Esophagus (tissue), 2 donors: ENCODE results near the gene LARGE1. TPM values are rescaled to one million over a fixed set of nuclear protein-coding genes. Genes with fewer than 3 reads are reported as not detected.

Experiments
- H3K27ac ChIP-seq, 2 donors: one replicate each; pipeline ENCODE4 v1.5.1; 2013; ENCODE audit warnings: low read depth in 2 of 2, mild to moderate bottlenecking in 2 of 2, inconsistent platforms in 1 of 2, low read length in 1 of 2, moderate library complexity in 1 of 2
- H3K27me3 ChIP-seq, 2 donors: one replicate each; pipeline ENCODE4 v1.6.1; 2013; ENCODE audit warnings: low read length in 2 of 2, control low read depth in 1 of 2, mild to moderate bottlenecking in 1 of 2; ENCODE audit not compliant: insufficient read depth in 2 of 2, control insufficient read depth in 1 of 2
- H3K36me3 ChIP-seq, 2 donors: one replicate each; pipeline ENCODE4 v1.6.1; 2013; ENCODE audit warnings: low read length in 1 of 2; ENCODE audit not compliant: control insufficient read depth in 2 of 2, insufficient read depth in 2 of 2
- H3K4me1 ChIP-seq, 2 donors: one replicate each; pipeline ENCODE4 v1.6.1; 2013; ENCODE audit warnings: low read length in 1 of 2; ENCODE audit not compliant: control insufficient read depth in 2 of 2, insufficient read depth in 2 of 2
- H3K4me3 ChIP-seq, 2 donors: one replicate each; pipeline ENCODE4 v1.5.1; 2013; ENCODE audit warnings: low read length in 2 of 2, mild to moderate bottlenecking in 2 of 2, low read depth in 1 of 2, moderate library complexity in 1 of 2
- H3K9me3 ChIP-seq, 2 donors: one replicate each; pipeline ENCODE4 v1.6.1; 2013; ENCODE audit warnings: mild to moderate bottlenecking in 2 of 2, low read depth in 1 of 2, low read length in 1 of 2, moderate library complexity in 1 of 2; ENCODE audit not compliant: control insufficient read depth in 2 of 2, insufficient read depth in 1 of 2
- WGBS, 2 donors: extraction: QIAGEN DNeasy Blood & Tissue Kit; methylation state at CpG; one replicate each; pipeline ENCODE4 v1.1.7; 2013; 5-methylcytosine and 5-hydroxymethylcytosine counted together
- polyA plus RNA-seq, 2 donors: library from polyadenylated mRNA; stranded (reverse); fragments of 200-250 nt; gene quantifications; one replicate each; pipeline ENCODE4 v1.2.3, GENCODE V29; 2013
- donor health status: healthy with polysubstance abuse.
- donor health status: Bipolar disorder and iron deficiency.

The LARGE1 gene
- polyA plus RNA-seq, 2 donors: 2.0 to 2.5 TPM

DNA sequence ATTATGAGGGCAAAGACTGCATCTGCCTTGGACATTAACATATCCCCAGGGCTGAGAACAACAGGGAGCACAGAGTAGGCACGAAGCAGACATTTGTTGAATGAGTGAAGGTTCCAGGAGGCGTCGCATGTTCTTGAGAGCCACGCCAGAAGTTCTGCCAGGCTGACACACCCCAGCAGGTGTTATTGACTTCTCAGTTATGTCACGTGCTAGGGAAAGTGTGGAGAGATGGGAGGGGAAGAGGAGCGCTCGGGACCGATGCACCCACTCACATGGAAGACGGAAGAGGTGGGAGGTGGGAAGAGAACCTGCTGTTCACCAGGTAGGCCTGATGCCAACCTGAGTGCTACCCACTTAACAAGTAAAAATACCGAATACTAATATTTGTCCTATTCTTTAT is 232.8 kb downstream of the LARGE1 start:
- 85 to 89% methylated on average over 10 of the region's 10 CpGs for WGBS, 2 donors
- no peaks in the 10 kb centered on the region for H3K27me3 ChIP-seq
- no peaks in the 10 kb centered on the region for H3K36me3 ChIP-seq
- H3K4me3 ChIP-seq: no peak overlapping the region
- no peak overlapping the region for H3K27ac ChIP-seq
- H3K4me1 ChIP-seq: no peaks in the 10 kb centered on the region
- no peaks in the 10 kb centered on the region for H3K9me3 ChIP-seq

- no peaks in the 10 kb centered on the region for H3K36me3 ChIP-seq
- H3K27ac ChIP-seq: no peak overlapping the region
- no peaks in the 10 kb centered on the region for H3K9me3 ChIP-seq
- H3K4me1 ChIP-seq: no peaks in the 10 kb centered on the region
- WGBS, 2 donors: 93 to 94% methylated on average over 11 of the region's 11 CpGs
- no peak overlapping the region for H3K4me3 ChIP-seq
- no peaks in the 10 kb centered on the region for H3K27me3 ChIP-seq
Measured at GRCh38 chr22:33684087-33684486, 236.2 kb downstream of the LARGE1 start.

DNA sequence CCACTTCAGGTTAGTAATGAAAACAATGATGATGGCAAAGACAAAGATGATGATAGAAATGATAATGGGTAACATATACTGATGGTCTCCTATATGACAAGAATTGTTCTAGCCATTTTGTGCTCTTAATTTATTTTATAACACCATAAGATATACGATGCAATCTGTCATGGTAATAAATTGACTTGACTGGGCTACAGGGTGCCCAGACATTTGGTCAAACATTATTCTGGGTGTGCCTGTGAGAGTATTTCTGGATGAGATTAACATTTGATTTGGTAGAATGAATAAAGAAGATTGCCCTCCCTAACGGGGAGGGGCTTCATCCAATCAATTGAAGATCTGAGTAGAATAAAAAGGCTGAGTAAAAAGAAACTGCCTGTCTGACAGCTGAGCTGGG is 237.3 kb downstream of the LARGE1 start:
- no peaks in the 10 kb centered on the region for H3K27me3 ChIP-seq
- H3K27ac ChIP-seq: no peak overlapping the region
- H3K4me3 ChIP-seq: no peak overlapping the region
- no peaks in the 10 kb centered on the region for H3K36me3 ChIP-seq
- WGBS, 2 donors: 39 to 52% methylated on average over 2 of the region's 2 CpGs
- H3K4me1 ChIP-seq: no peaks in the 10 kb centered on the region
- H3K9me3 ChIP-seq: no peaks in the 10 kb centered on the region

DNA sequence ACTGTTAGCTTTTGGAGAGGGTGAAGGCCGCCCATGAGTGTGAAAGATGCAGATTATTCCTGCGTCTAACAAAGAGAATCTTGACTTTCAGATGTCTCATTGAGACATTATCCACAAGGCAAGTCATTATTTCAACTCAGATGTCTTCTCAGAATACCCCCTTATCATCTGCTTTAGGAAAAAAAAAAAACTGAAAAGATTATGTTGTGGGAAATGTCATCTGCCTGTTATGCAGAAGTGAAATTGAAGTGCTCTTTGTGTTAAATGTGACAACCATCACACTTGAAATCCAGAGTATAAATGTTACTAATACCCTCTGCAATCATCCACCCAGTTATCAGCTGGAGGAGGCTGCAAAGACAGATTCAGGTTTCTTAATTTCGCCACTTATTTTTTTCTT is 239.6 kb downstream of the LARGE1 start:
- Histone ChIP-seq H3K27me3 (no peaks in the 10 kb centered on the region), H3K9me3 (no peaks in the 10 kb centered on the region), H3K27ac (no peak overlapping the region), H3K36me3 (no peaks in the 10 kb centered on the region), H3K4me3 (no peak overlapping the region), H3K4me1 (no peaks in the 10 kb centered on the region)
- 88 to 89% methylated on average over 3 of the region's 3 CpGs for WGBS, 2 donors

DNA sequence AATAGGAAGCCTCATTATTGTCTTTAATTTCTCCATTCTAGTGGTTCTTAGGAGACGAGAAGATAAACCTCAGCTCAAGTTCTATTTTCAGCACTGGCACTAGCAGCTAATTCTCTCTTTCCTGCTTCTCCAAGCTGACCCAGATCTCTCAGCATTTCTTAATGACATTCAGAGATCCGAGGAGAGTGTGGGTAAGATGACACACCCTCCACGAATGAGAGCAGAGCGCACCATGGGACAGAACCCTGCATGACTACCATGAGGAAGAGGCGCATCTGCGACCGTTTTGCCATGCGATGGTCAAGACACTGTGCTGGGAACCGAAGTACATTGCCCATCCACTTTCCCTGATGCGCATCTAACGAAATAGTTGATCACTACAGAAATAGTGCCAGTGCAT is 241.8 kb downstream of the LARGE1 start:
- H3K36me3 ChIP-seq: no peaks in the 10 kb centered on the region
- H3K4me3 ChIP-seq: no peak overlapping the region
- WGBS, 2 donors: 88% methylated on average over 11 of the region's 11 CpGs

DNA sequence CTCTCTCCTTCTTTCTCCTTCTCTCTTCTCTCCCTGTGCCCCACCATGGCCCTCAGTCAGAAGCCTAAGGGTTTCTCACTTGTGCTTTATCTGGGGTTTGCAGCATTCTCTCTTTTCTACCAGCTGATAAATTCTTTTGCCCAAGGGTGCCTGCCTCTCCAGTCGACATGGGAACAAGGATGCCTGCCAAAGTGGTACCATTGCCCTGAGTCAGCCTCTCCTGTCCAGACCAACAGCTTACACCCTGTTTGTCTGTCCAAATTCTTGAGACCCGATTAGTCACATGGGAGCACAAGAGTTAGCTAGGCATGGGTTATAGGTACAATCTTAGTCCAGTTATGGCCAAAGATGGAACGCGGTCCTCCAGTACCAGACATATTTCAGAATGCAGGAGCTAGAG is 242.7 kb downstream of the LARGE1 start:
- WGBS, 2 donors: 58 to 64% methylated on average over 4 of the region's 4 CpGs
- H3K36me3 ChIP-seq: no peaks in the 10 kb centered on the region
- no peaks in the 10 kb centered on the region for H3K9me3 ChIP-seq
- no peaks in the 10 kb centered on the region for H3K27me3 ChIP-seq
- H3K4me1 ChIP-seq: no peaks in the 10 kb centered on the region
- no peak overlapping the region for H3K27ac ChIP-seq
- H3K4me3 ChIP-seq: no peak overlapping the region

More for the DNA sequence above, 241.8 kb downstream of the LARGE1 start:
- Histone ChIP-seq H3K9me3 (no peaks in the 10 kb centered on the region), H3K4me1 (no peaks in the 10 kb centered on the region), H3K27me3 (no peaks in the 10 kb centered on the region), H3K27ac (no peak overlapping the region)

DNA sequence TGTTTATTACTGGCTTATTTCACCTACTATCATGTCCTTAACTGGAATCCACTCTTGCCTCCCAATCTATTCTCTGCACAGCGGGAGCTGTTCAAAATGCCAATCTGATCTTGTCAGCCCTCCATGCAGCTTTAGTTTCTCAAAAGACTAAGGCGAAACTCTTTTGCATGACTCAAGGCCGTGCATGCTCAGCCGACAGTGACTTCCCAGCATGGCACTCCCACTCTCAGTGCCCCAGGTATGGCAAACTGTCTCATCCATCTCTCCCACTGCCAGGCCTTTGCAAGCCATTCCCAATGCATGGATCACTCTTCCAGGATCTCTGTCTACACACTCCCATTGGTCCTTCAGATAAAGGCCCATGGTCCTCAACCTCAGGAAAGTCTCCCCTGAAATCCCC is 245.9 kb downstream of the LARGE1 start:
- Histone ChIP-seq H3K36me3 (no peaks in the 10 kb centered on the region), H3K4me3 (no peak overlapping the region)
- WGBS, 2 donors: 68 to 76% methylated on average over 4 of the region's 4 CpGs

DNA sequence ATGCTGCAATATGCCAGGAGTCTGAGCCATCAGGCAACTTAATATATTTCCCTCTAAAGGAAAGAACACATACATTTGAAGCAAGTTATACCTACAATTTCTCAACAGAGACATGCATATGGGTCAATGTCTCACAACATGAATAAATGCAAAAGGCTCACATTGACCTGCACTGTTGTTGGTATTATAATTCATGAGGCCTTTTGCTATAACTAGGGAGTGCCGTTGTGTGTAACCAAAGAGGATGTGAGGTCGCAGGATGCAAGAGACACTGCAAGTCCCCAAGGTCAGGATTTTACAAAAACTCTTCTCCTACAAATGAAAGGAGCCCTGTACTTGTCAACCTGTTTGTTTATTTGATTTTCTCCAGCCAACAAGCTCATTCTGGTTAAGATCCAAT is 250.5 kb downstream of the LARGE1 start:
- Histone ChIP-seq H3K27me3 (no peaks in the 10 kb centered on the region), H3K4me1 (no peaks in the 10 kb centered on the region), H3K36me3 (no peaks in the 10 kb centered on the region), H3K4me3 (no peak overlapping the region), H3K9me3 (no peaks in the 10 kb centered on the region), H3K27ac (no peak overlapping the region)
- WGBS, 2 donors: 78 to 88% methylated on average over 2 of the region's 2 CpGs

More for the DNA sequence above, 245.9 kb downstream of the LARGE1 start:
- Histone ChIP-seq H3K4me1 (no peaks in the 10 kb centered on the region), H3K27ac (no peak overlapping the region), H3K27me3 (no peaks in the 10 kb centered on the region), H3K9me3 (no peaks in the 10 kb centered on the region)

DNA sequence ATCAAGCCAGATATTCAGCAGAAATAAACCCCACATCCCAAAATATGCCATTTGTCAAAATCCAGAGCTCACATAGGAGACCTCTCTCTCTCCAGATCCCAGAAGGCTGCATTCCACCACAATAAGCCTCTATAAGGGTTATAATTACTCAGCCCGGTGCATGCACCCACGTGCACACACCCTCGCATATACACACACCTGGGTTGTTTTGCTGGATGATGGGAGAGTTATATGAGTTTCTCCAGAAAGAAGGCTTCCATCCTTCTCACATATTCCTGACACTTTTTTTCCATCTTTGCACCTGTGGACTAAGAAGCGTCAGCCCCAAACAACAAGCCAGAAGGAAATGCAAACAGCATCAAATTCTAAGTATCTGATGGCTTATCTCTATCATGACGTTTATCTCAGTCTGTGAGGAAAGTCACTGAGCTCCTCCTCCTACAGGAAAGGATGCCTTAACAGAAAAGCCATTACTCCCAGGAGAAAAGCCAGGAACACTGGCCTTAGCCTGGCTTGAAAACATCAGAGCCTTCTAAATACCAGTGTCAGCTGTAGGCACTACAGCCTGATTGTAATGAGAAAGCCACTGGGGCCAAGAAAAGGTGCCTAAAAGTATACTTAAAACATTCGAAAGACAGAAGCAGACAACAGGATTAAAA is 253.2 kb downstream of the LARGE1 start:
- Histone ChIP-seq H3K4me1 (no peaks in the 10 kb centered on the region), H3K4me3 (no peak overlapping the region), H3K9me3 (no peaks in the 10 kb centered on the region), H3K36me3 (no peaks in the 10 kb centered on the region), H3K27ac (no peak overlapping the region), H3K27me3 (no peaks in the 10 kb centered on the region)
- 58 to 59% methylated on average over 6 of the region's 6 CpGs for WGBS, 2 donors

DNA sequence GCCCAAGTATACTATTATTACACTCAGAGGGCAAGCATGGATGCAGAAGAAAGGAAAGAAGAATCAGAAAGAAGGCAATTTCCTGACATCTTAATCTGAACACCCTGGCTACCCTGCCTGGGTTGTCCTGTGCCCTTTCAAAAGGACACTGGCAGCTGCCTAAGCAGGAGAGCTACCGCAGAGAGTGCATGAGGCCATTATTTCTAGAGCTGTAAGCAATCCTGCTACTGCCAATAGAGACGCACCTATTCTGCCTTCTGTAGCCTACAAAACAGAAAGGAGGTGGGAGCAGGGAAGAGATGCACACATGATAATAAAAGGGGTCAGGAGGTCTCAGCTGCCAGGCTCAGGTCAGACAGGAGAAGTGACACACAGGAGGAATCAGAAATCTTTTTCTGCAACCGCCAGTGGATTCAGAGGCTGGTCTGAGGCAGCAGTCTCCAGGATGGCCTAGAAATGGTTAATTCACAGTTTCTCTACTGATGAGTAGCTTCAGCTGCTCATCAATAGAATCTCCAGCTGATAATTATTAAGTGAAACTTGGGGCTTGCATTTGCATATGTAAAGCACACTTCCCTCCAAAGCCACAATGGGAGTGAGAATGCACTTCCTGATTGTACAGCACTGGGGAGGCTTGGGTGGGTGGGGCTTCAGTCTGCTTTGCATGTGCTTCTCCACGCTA is 253.9 kb downstream of the LARGE1 start:
- no peaks in the 10 kb centered on the region for H3K9me3 ChIP-seq
- H3K36me3 ChIP-seq: no peaks in the 10 kb centered on the region
- H3K27ac ChIP-seq: no peak overlapping the region
- no peak overlapping the region for H3K4me3 ChIP-seq
- WGBS, 2 donors: 77 to 83% methylated on average over 4 of the region's 4 CpGs
- H3K4me1 ChIP-seq: no peaks in the 10 kb centered on the region
- no peaks in the 10 kb centered on the region for H3K27me3 ChIP-seq
